Tibial artery (tissue), 4 donors: ENCODE measurements around the gene HSF4.

Experiments
- DNase-seq, 2 donors: peaks; one replicate each; pipeline ENCODE4 v3.0.0-alpha.2; 2019
- H3K27ac ChIP-seq, 2 donors: fragments of 200-600 bp; sonication (generic) in 1 of 2; 1 replicate in 1 of 2; 2 replicates in 1 of 2; pipeline ENCODE4 v1.5.1; 2018 to 2019; ENCODE audit warnings: mild to moderate bottlenecking in 1 of 2
- H3K27me3 ChIP-seq, 2 donors: fragments of 200-600 bp; sonication (generic) in 1 of 2; one replicate each; pipeline versions ENCODE4 v1.5.1 to v1.6.0; 2016 to 2019
- H3K36me3 ChIP-seq, 3 donors: fragments of 200-600 bp; sonication (generic) in 2 of 3; one replicate each; pipeline ENCODE4 v1.5.1; 2016 to 2019; ENCODE audit warnings: mild to moderate bottlenecking in 2 of 3
- H3K4me1 ChIP-seq, 4 donors: fragments of 200-600 bp; sonication (generic) in 2 of 4; 1 replicate in 3 of 4; 2 replicates in 1 of 4; pipeline ENCODE4 v1.5.1; 2016 to 2019
- H3K4me3 ChIP-seq, 2 donors: fragments of 200-600 bp; sonication (generic) in 1 of 2; 1 replicate in 1 of 2; 2 replicates in 1 of 2; pipeline ENCODE4 v1.5.1; 2018 to 2019; ENCODE audit warnings: mild to moderate bottlenecking in 2 of 2
- H3K9me3 ChIP-seq, 3 donors: fragments of 200-600 bp; sonication (generic) in 1 of 3; one replicate each; pipeline ENCODE4 v1.5.1; 2016 to 2019
- intact Hi-C: fragments of 100-400 bp; cut with DNase I; formaldehyde crosslinking; loops from one replicate; pipeline ENCODE4 v1.15.0; 2023; ENCODE audit warnings: low total_unique reads
- TF ChIP-seq, protein P1 (sequence below), 2 experiments: fragments of 200-600 bp in 1 of 2; fragments of 450-650 bp in 1 of 2; IDR thresholded peaks; one replicate each; pipeline ENCODE4 v1.5.1; 2017 to 2019; ENCODE audit warnings: antibody characterized with exemption in 2 of 2, mild to moderate bottlenecking in 1 of 2, moderate library complexity in 1 of 2

Gene HSF4

DNA sequence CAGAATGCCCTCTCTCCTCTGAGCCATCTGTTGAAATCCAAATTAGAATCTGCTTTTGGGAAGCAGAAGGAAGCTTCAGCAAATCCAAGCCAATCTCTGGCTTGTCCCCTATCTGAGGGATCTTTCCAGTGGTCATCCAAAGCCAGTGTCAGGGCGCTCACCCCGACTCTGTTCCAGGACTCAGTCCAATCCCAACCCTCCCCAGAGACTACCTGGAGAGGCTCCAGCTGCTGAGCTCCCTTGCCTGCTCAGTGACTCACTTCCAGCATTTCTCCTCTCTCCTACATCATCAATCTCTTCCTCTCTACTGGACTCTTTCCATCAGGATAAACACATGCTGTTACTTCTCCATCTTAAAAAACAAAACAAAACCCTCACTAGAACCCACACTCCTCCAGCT, 16.8 kb downstream of the HSF4 start:
- intact Hi-C loops = loop anchor here (10.0 kb wide), 2 partner anchors 157 to 207 kb away; partner anchors contain the start of gene CBFB
- H3K36me3 ChIP-seq = peaks cover 0 to 4% (median 0%) of the 10 kb centered on the region in 3 donors
- DNase-seq = no peak
- no peak overlapping the region for H3K4me3 ChIP-seq
- H3K4me1 ChIP-seq = peaks cover 0 to 47% (median 41%) of the 10 kb centered on the region in 4 donors
- TF ChIP-seq, protein P1, sequence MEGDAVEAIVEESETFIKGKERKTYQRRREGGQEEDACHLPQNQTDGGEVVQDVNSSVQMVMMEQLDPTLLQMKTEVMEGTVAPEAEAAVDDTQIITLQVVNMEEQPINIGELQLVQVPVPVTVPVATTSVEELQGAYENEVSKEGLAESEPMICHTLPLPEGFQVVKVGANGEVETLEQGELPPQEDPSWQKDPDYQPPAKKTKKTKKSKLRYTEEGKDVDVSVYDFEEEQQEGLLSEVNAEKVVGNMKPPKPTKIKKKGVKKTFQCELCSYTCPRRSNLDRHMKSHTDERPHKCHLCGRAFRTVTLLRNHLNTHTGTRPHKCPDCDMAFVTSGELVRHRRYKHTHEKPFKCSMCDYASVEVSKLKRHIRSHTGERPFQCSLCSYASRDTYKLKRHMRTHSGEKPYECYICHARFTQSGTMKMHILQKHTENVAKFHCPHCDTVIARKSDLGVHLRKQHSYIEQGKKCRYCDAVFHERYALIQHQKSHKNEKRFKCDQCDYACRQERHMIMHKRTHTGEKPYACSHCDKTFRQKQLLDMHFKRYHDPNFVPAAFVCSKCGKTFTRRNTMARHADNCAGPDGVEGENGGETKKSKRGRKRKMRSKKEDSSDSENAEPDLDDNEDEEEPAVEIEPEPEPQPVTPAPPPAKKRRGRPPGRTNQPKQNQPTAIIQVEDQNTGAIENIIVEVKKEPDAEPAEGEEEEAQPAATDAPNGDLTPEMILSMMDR (IDR thresholded peaks at IDR 0.05) = no peak
- no peak overlapping the region for H3K27ac ChIP-seq
- H3K9me3 ChIP-seq = no peaks in the 10 kb centered on the region
- no peaks in the 10 kb centered on the region for H3K27me3 ChIP-seq

DNA sequence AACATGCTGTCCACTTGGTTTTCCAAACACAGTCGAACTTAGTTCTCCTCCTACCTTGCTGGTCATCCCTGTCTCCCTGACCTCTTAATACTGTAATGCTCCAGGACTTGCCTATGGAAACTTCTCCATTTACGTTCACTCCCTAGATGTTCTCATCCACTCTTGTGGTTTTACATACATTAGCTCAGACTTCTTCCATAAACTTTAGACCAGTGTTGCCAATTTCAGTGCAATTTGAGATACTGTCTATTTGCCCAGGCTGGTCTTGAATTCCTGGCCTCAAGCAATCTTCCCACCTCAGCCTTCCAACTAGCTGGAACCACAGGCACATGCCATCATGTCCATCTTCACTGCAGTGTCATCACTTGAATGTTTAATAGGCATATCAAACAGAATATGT, 17.7 kb downstream of the HSF4 start:
- Histone ChIP-seq H3K27ac (no peak overlapping the region), H3K27me3 (no peaks in the 10 kb centered on the region), H3K4me1 (peaks cover 0 to 47% (median 41%) of the 10 kb centered on the region in 4 donors), H3K4me3 (no peak overlapping the region), H3K9me3 (no peaks in the 10 kb centered on the region), H3K36me3 (no peaks in the 10 kb centered on the region)
- DNase-seq = no peak
- TF ChIP-seq, protein P1 (IDR thresholded peaks at IDR 0.05) = no peak
- intact Hi-C loops = loop anchor here (10.0 kb wide), 2 partner anchors 157 to 207 kb away; partner anchors contain the start of gene CBFB

DNA sequence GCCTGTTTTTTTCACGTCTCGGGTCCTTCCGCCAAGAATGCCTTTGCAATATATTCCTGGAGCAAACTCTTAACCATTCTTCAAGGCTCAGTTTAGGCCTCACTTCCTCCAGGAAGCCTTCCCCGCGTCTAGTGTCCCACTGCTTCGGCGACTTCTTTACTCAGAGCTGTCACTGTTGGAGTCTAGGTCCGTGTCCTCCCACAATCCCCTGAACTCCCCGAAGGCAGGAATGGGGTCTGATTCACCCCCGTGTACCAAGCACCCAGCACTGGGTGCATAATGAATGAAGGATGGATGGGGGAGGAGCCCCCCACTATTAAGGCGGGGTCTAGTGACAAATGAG, 18.7 kb downstream of the HSF4 start:
- H3K4me1 ChIP-seq = peaks cover 0 to 40% (median 33%) of the 10 kb centered on the region in 4 donors
- peak overlapping the region; percentile 66 to 90 for H3K4me3 ChIP-seq
- no peaks in the 10 kb centered on the region for H3K9me3 ChIP-seq
- no peaks in the 10 kb centered on the region for H3K36me3 ChIP-seq
- no peak for DNase-seq
- intact Hi-C loops = loop anchor here (10.0 kb wide), 2 partner anchors 158 to 208 kb away; partner anchors contain the start of gene CBFB
- TF ChIP-seq, protein P1 (IDR thresholded peaks at IDR 0.05) = no peak
- peak overlapping the region; percentile 84 to 97 for H3K27ac ChIP-seq
- no peaks in the 10 kb centered on the region for H3K27me3 ChIP-seq

DNA sequence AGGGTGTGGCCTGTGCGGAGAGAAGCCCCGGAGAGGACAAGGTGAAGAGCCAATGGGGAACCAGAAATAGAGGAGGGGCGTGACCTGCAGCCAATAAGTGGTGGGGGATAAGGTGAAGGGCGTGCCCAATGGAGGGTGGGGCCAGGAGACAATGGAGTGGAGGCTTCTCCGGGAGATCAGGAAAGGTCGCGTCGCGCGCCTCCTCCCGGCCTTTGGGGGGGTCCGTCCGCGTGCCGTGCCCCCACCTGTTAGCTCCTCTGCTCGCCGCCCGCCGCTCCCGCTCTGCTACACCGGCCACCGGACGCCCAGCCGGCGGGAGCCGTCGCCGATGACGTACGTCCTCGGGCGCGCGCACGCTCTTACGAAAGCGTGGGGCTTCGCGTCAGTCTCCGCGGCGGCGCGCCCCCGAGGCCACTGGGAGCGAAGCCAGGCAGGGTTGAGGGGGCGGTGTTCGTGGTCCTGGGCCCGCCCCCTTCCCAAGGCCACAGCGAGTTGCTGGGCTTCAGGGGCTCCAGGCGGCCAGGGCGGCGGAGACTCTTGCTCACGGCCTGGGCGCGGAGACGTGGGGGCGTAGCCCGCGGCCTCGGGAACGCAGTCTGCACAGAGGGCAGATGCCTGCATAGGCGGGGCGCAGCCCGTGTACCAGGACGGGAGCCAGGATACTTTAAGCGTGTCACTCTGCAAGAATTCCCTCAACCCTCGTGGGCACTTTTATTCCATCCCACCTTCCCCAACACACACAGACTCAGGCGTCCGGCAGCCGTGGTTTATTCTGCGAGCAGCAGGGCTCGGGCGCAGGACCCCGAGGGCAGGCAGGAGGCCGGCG, 19.3 kb downstream of the HSF4 start, which contains the start of gene MATCAP1:
Gene MATCAP1 (minus strand): TSS at position 337 of the 826 bp plus-strand sequence. CDS start 3,353 bp downstream, outside the sequence.
- Histone ChIP-seq H3K27me3 (no peaks in the 10 kb centered on the region), H3K9me3 (no peaks in the 10 kb centered on the region), H3K36me3 (no peaks in the 10 kb centered on the region), H3K27ac (peak within 1 kb of the TSS; percentile 84 to 97), H3K4me3 (peak within 1 kb of the TSS; percentile 66 to 90), H3K4me1 (peaks cover 0 to 34% (median 27%) of the 10 kb centered on the region in 4 donors)
- DNase-seq = peak; percentile 97
- TF ChIP-seq, protein P1 (IDR thresholded peaks at IDR 0.05) = no peak
- intact Hi-C loops = loop anchor here (10.0 kb wide), 2 partner anchors 159 to 209 kb away; partner anchors contain the start of gene CBFB

DNA sequence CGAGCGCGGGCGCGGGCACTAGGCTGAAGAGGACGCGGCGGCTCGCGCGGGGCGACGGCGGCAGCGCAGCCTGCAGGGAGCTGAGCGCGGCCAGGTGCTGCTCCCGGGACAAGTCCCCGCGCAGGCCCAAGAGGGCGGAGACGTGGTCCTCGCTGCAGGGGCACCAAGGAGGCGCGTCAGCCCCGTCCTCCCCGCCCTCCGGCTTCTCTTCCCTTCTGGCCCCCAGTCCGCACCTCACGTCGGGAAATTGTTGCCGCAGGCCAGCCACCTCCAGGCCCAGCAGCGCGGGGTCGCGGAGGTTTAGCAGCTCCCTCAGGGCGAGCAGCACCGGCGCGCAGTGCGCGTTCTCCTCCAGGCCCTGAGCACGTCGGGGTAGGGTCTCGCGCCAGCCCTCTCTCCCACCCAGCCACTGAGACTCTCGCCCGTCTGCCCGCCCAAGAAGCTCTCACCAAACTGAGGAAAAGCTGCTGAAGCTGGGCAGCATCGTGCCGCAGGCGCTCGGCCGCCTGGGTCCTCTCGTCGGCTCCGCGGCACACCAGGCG, 20.0 kb downstream of the HSF4 start:
- Histone ChIP-seq H3K27ac (peak overlapping the region; percentile 84 to 97), H3K36me3 (no peaks in the 10 kb centered on the region), H3K4me3 (peak overlapping the region; percentile 66 to 90), H3K4me1 (peaks cover 0 to 33% (median 26%) of the 10 kb centered on the region in 4 donors), H3K27me3 (no peaks in the 10 kb centered on the region), H3K9me3 (no peaks in the 10 kb centered on the region)
- TF ChIP-seq, protein P1 (IDR thresholded peaks at IDR 0.05) = no peak
- DNase-seq = no peak
- intact Hi-C loops = loop anchor here (10.0 kb wide), 2 partner anchors 160 to 210 kb away; partner anchors contain the start of gene CBFB
